ENCODE results near the gene TMEM45B.

The TMEM45B gene

DNA sequence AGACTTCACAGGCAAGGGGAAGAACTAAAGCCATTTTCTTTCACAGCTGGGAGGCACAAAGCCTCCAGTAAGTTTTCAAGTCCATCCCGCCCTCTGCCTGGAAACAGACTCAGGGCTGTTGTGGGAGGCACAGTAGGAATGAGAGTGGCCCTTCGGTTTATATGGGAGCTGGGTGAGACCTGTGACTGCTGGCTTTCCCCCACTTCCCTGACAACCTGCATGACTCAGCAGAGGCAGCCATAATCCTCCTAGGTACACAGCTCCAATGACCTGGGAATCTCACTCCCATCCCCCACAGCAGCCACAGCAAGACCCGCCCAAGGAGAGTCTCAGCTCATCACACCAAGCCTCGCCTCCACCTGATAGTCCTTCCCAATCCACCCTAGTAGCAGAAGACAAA is 12.1 kb upstream of the TMEM45B start:
- TF ChIP-seq SIN3A (IDR thresholded peaks at IDR 0.05; ENCODE audit: borderline replicate concordance, insufficient read depth, low read length) (no peak), POLR2AphosphoS5 (IDR thresholded peaks at IDR 0.05; ENCODE audit: low read depth, low read length) (no peak), FOXP2 (optimal IDR thresholded peaks at IDR 0.05; ENCODE audit: borderline replicate concordance, extremely low read depth, extremely low read length, insufficient read depth) (no peak), TAF1 (IDR thresholded peaks at IDR 0.05; ENCODE audit: borderline replicate concordance, insufficient read depth, low read length) (no peak)
- TF ChIP-seq, protein P1, sequence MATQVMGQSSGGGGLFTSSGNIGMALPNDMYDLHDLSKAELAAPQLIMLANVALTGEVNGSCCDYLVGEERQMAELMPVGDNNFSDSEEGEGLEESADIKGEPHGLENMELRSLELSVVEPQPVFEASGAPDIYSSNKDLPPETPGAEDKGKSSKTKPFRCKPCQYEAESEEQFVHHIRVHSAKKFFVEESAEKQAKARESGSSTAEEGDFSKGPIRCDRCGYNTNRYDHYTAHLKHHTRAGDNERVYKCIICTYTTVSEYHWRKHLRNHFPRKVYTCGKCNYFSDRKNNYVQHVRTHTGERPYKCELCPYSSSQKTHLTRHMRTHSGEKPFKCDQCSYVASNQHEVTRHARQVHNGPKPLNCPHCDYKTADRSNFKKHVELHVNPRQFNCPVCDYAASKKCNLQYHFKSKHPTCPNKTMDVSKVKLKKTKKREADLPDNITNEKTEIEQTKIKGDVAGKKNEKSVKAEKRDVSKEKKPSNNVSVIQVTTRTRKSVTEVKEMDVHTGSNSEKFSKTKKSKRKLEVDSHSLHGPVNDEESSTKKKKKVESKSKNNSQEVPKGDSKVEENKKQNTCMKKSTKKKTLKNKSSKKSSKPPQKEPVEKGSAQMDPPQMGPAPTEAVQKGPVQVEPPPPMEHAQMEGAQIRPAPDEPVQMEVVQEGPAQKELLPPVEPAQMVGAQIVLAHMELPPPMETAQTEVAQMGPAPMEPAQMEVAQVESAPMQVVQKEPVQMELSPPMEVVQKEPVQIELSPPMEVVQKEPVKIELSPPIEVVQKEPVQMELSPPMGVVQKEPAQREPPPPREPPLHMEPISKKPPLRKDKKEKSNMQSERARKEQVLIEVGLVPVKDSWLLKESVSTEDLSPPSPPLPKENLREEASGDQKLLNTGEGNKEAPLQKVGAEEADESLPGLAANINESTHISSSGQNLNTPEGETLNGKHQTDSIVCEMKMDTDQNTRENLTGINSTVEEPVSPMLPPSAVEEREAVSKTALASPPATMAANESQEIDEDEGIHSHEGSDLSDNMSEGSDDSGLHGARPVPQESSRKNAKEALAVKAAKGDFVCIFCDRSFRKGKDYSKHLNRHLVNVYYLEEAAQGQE (IDR thresholded peaks at IDR 0.05; ENCODE audit: insufficient read depth in 1 of 2, low read depth in 2 of 2, low read length in 2 of 2), result no peak

DNA sequence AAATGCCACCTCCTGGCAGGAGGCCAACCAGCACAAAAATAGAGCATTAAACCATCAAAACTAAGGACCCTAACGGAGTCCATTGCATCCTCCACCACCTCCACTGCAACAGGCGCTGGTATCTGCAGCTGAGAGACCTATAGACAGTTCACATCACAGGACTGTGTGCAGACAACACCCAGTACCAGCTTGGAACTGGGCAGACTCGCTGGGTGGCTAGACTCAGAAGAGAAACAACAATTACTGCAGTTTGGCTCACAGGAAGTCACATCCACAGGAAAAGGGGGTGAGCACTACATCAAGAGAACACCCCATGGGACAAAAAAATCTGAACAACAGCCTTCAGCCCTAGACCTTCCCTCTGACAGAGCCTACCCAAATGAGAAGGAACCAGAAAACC is 11.6 kb upstream of the TMEM45B start:
- TF ChIP-seq TAF1 (IDR thresholded peaks at IDR 0.05; ENCODE audit: borderline replicate concordance, insufficient read depth, low read length) (no peak), SIN3A (IDR thresholded peaks at IDR 0.05; ENCODE audit: borderline replicate concordance, insufficient read depth, low read length) (no peak), FOXP2 (optimal IDR thresholded peaks at IDR 0.05; ENCODE audit: borderline replicate concordance, extremely low read depth, extremely low read length, insufficient read depth) (no peak), POLR2AphosphoS5 (IDR thresholded peaks at IDR 0.05; ENCODE audit: low read depth, low read length) (no peak)
- TF ChIP-seq, protein P1 (IDR thresholded peaks at IDR 0.05; ENCODE audit: insufficient read depth in 1 of 2, low read depth in 2 of 2, low read length in 2 of 2), result no peak

DNA sequence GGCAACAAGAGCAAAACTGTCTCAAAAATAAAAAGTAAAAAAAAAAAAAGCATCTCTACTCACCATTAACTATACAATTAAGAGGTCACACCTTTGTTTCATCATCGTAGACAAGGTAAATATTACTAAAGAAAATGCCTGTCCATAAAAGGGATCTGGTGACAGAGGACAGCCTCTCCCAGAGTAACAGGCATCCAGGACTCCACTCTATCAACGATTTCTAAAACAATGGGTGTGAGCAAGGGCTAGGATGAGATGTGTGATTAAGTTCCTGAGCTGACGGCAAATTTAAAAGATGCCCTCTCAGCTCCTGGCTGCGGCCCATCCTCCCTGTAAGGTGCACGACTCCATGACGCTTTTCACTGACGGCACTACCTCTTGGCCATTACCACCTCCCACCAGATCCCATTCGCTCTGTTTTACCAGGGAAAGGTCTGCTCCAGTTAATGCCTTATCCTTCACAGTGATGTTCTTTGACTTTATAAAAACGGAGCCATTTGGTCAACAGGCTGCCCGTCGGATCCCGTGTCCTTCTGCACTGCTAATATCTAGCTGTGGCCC is 2.3 kb upstream of the TMEM45B start:
- TF ChIP-seq, protein P1 (IDR thresholded peaks at IDR 0.05; ENCODE audit: insufficient read depth in 1 of 2, low read depth in 2 of 2, low read length in 2 of 2), result no peak
- TF ChIP-seq POLR2AphosphoS5 (IDR thresholded peaks at IDR 0.05; ENCODE audit: low read depth, low read length) (no peak), SIN3A (IDR thresholded peaks at IDR 0.05; ENCODE audit: borderline replicate concordance, insufficient read depth, low read length) (no peak), FOXP2 (optimal IDR thresholded peaks at IDR 0.05; ENCODE audit: borderline replicate concordance, extremely low read depth, extremely low read length, insufficient read depth) (no peak), TAF1 (IDR thresholded peaks at IDR 0.05; ENCODE audit: borderline replicate concordance, insufficient read depth, low read length) (no peak)

DNA sequence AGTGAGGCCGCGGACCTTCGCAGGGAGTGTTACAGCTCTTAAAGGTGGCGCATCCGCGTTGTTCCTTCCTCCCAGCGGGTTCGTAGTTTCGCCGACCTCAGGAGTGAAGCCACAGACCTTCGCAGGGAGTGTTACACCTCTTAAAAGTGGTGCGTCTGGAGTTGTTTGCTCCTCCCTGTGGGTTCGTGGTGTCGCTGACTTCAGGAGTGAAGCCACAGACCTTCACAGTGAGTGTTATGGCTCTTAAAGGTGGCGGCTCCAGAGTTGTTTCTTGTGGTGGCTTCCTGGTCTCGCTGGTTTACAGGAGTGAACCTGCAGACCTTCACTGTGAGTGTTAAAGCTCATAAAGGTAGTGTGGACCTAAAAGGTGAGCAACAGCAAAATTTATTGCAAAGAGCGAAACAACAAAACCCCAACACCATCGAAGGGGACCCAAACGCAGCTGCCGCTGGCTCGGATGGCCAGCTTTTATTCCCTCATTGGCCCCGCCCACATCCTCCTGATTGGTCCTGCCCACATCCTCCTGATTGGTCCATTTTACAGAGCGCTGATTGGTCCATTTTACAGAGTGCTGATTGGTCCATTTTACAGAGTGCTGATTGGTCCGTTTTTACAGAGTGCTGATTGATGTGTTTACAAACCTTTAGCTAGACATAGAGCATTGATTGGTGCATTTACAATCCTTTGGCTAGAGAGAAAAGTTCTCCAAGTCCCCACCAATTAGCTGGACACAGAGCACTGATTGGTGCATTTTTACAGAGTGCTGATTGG is 1.2 kb upstream of the TMEM45B start:
- TF ChIP-seq FOXP2 (optimal IDR thresholded peaks at IDR 0.05; ENCODE audit: borderline replicate concordance, extremely low read depth, extremely low read length, insufficient read depth), result no peak

DNA sequence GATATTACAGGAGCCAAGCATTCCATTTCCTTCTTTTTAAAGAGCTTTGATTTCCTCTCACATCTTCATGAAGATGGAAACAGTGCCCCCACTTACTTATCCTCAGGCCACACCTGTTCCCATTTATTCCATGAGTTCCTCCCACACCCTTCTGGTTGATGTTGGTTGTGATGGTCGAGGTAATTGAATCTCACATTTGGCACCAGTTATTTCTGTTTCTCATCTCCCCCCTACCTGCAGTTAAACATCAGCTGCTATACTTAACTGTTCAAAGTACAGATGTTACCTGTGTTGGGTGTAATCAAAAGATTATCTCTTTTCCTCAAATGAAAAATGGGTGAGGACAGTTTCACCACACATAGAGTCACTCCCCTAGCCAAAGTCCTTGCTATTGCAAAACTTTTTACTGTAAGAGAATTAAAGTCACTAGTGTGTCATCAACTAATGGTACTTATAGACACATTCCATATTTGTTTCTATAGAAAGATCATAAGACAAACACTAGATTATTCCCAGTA is 1.9 kb downstream of the TMEM45B start:
- TF ChIP-seq, protein P1 (IDR thresholded peaks at IDR 0.05; ENCODE audit: insufficient read depth in 1 of 2, low read depth in 2 of 2, low read length in 2 of 2), result no peak
- TF ChIP-seq FOXP2 (optimal IDR thresholded peaks at IDR 0.05; ENCODE audit: borderline replicate concordance, extremely low read depth, extremely low read length, insufficient read depth) (no peak), TAF1 (IDR thresholded peaks at IDR 0.05; ENCODE audit: borderline replicate concordance, insufficient read depth, low read length) (no peak), POLR2AphosphoS5 (IDR thresholded peaks at IDR 0.05; ENCODE audit: low read depth, low read length) (no peak), SIN3A (IDR thresholded peaks at IDR 0.05; ENCODE audit: borderline replicate concordance, insufficient read depth, low read length) (no peak)
